Mesothelial cell of epicardium (in vitro differentiated cells): Measurements from ENCODE around the gene SH3GL3. TPM values are rescaled to one million over a fixed set of nuclear protein-coding genes. Genes with fewer than 3 reads are reported as not detected.
A peak's percentile ranks its signal among the peaks of the same experiment; 100 is the strongest.

Experiments used
- DNase-seq, 2 experiments: peaks; one replicate each; pipeline ENCODE4 v3.0.0; 2021; ENCODE audit warnings: low spot score in 2 of 2; ENCODE audit not compliant: unreplicated experiment in 2 of 2
- H3K27ac Mint-ChIP-seq: 2 replicates; pipeline ENCODE4 v1.8.0; 2021; ENCODE audit warnings: mixed read lengths
- H3K27me3 Mint-ChIP-seq: 2 replicates; pipeline ENCODE4 v1.8.0; 2021; ENCODE audit warnings: low read depth, mixed read lengths
- H3K36me3 Mint-ChIP-seq: 2 replicates; pipeline ENCODE4 v1.8.0; 2021; ENCODE audit warnings: mixed read lengths
- H3K4me1 Mint-ChIP-seq: 2 replicates; pipeline ENCODE4 v1.8.0; 2021; ENCODE audit warnings: mixed read lengths
- H3K4me3 Mint-ChIP-seq: 2 replicates; pipeline ENCODE4 v1.8.0; 2021; ENCODE audit warnings: mild to moderate bottlenecking, moderate library complexity, mixed read lengths
- H3K9me3 Mint-ChIP-seq: 2 replicates; pipeline ENCODE4 v1.8.0; 2021; ENCODE audit warnings: mixed read lengths
- total RNA-seq: library from RNA; stranded (reverse); gene quantifications from 3 replicates; pipeline ENCODE4 v1.2.1, GENCODE V29; 2021
- TF ChIP-seq, protein P1 (sequence below): fragments of 200-600 bp; sonication (generic); IDR thresholded peaks from one replicate; pipeline ENCODE4 v1.5.0; 2021; ENCODE audit warnings: antibody characterized with exemption; ENCODE audit not compliant: unreplicated experiment

Gene SH3GL3
- total RNA-seq, 1 donor from 2014 or later: 6.1 TPM

DNA sequence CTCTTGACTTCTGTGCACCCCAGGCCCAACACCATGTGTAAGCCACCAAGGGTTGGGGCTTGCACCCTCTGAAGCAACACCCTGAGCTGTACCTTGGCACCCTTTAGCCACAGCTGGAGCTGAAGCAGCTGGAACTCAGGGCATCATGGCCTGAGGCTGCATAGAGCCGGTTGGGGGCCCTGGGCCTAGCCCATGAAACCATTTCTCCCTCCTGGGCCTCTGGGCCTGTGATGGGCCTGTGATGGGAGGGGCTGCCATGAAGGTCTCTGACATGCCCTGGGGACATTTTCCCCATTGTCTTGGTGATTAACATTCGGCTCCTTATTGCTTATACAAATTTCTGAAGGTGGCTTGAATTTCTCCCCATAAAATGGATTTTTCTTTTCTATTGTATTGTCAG is 184.4 kb downstream of the SH3GL3 start:
- no peak overlapping the region for H3K4me3 Mint-ChIP-seq
- H3K36me3 Mint-ChIP-seq: no peaks in the 10 kb centered on the region
- no peak overlapping the region for H3K27ac Mint-ChIP-seq
- no peaks in the 10 kb centered on the region for H3K4me1 Mint-ChIP-seq
- TF ChIP-seq, protein P1, sequence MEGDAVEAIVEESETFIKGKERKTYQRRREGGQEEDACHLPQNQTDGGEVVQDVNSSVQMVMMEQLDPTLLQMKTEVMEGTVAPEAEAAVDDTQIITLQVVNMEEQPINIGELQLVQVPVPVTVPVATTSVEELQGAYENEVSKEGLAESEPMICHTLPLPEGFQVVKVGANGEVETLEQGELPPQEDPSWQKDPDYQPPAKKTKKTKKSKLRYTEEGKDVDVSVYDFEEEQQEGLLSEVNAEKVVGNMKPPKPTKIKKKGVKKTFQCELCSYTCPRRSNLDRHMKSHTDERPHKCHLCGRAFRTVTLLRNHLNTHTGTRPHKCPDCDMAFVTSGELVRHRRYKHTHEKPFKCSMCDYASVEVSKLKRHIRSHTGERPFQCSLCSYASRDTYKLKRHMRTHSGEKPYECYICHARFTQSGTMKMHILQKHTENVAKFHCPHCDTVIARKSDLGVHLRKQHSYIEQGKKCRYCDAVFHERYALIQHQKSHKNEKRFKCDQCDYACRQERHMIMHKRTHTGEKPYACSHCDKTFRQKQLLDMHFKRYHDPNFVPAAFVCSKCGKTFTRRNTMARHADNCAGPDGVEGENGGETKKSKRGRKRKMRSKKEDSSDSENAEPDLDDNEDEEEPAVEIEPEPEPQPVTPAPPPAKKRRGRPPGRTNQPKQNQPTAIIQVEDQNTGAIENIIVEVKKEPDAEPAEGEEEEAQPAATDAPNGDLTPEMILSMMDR: no peak
- H3K27me3 Mint-ChIP-seq: peaks cover 14% of the 10 kb centered on the region
- DNase-seq: no peak
- H3K9me3 Mint-ChIP-seq: peaks cover 22% of the 10 kb centered on the region

DNA sequence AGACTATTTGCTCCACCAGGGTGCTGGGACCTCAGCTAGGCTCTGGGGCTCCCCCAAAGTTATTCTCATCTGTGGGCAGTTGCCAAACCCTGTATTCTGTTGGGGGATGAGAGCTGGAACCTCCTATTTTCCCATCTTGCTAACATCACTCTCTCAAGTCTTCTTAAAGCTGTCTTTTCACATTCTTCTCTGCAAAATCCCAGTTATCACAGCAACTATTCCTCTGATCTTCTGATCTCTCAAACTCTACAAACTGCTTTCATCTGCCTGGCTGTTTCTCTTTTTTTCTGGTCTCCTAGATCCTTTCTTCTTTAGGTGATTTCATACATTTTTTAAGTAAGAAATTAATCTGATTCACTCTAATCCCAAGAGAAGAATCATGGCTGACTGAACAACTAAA is 196.1 kb downstream of the SH3GL3 start:
- peaks cover 5% of the 10 kb centered on the region for H3K36me3 Mint-ChIP-seq
- peaks cover 37% of the 10 kb centered on the region for H3K27me3 Mint-ChIP-seq
- H3K27ac Mint-ChIP-seq: no peak overlapping the region
- H3K4me3 Mint-ChIP-seq: no peak overlapping the region
- TF ChIP-seq, protein P1: no peak
- H3K9me3 Mint-ChIP-seq: peaks cover 29% of the 10 kb centered on the region
- peaks cover 3% of the 10 kb centered on the region for H3K4me1 Mint-ChIP-seq
- DNase-seq: no peak

DNA sequence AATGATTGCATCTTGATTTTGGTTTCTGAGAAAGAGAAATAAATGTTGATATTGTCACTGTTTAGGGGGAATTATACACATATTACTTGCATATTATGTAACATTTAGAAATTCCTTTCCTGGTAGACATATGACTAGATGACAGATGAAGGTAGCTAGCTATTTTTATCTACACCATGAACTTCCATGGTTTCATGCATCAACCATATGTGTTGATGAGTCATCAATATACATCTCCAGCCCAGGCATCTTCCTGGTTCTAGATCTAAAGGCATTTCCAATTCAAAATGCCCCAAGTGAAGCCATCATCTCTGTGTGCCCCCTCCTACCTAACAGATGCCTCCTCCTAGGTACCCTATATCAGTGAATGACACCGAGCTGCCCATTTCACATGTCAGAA is 197.3 kb downstream of the SH3GL3 start:
- no peak overlapping the region for H3K4me3 Mint-ChIP-seq
- peaks cover 46% of the 10 kb centered on the region for H3K27me3 Mint-ChIP-seq
- peaks cover 3% of the 10 kb centered on the region for H3K4me1 Mint-ChIP-seq
- peaks cover 23% of the 10 kb centered on the region for H3K9me3 Mint-ChIP-seq
- TF ChIP-seq, protein P1: no peak
- H3K36me3 Mint-ChIP-seq: peaks cover 5% of the 10 kb centered on the region
- no peak for DNase-seq
- H3K27ac Mint-ChIP-seq: no peak overlapping the region

- H3K9me3 Mint-ChIP-seq: no peaks in the 10 kb centered on the region
- no peak overlapping the region for H3K27ac Mint-ChIP-seq
- no peak overlapping the region for H3K4me3 Mint-ChIP-seq
- H3K36me3 Mint-ChIP-seq: no peaks in the 10 kb centered on the region
- H3K27me3 Mint-ChIP-seq: peaks cover 83% of the 10 kb centered on the region
- TF ChIP-seq, protein P1: no peak
- H3K4me1 Mint-ChIP-seq: peaks cover 3% of the 10 kb centered on the region
- DNase-seq: no peak
Observed at GRCh38 chr15:83650831-83651230, 203.7 kb downstream of the SH3GL3 start.

DNA sequence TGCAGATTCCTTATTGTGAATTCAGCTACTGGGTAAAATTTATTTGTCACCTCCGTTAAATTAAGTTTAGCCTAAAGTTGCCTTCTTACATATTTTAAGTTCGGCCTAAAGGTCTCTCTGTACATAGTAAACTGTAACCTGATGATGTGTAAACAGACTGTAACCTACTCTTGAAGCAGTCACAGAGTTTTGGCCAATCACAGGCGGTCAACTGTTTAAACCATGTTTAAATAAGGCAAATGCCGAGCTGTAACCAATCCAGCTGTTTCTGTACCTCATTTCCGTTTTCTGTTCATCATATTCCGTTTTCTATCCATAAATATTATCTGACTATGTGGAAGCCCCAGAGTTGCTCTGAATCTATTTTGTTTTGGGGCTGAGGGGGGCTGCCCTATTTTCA is 204.4 kb downstream of the SH3GL3 start:
- Mint-ChIP-seq H3K9me3 (no peaks in the 10 kb centered on the region), H3K27me3 (peaks cover 88% of the 10 kb centered on the region), H3K27ac (no peak overlapping the region), H3K4me3 (no peak overlapping the region), H3K4me1 (peaks cover 3% of the 10 kb centered on the region), H3K36me3 (no peaks in the 10 kb centered on the region)
- DNase-seq: no peak
- TF ChIP-seq, protein P1: no peak

DNA sequence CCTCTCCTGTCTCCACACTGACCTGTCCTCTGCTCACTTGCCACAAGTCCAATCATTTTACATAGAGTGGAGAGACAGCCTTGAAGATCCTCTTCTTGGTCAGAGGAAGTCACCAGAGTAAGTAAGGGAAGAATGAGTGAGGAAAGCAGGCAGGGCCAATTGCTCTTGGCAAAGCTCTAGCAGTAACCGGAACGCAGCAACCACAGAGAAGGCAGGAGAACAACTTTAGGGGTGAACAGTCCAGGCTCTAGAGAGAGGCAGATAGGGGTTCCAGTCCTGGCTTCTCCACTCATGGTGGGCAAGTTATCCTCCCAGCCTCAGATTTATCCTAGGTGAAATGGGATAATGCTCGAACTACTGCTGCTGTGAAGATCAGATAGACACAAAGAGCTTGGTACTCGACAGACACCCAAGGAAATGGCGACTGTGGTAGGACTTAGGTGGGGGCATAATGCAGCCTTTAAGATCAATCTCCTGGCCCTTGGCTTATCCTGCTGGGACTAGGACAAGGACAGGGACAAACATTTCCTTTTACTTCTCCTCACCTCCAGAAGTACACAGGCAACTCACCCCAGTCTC is 205.6 kb downstream of the SH3GL3 start:
- Mint-ChIP-seq H3K36me3 (peaks cover 2% of the 10 kb centered on the region), H3K27ac (no peak overlapping the region), H3K9me3 (no peaks in the 10 kb centered on the region), H3K4me1 (peaks cover 3% of the 10 kb centered on the region), H3K27me3 (peaks cover 88% of the 10 kb centered on the region), H3K4me3 (peak overlapping the region; percentile 22)
- TF ChIP-seq, protein P1: no peak
- no peak for DNase-seq
